ENCODE results near the gene SPOCK1.

- TF ChIP-seq POLR2A (IDR thresholded peaks at IDR 0.05) (no peak), CTCF (IDR thresholded peaks at IDR 0.05 in 8 of 11, conservative IDR thresholded peaks at IDR 0.05 in 3 of 11) (no peak)
These were observed 299.2 kb downstream of the SPOCK1 start for GRCh38 chr5:137199966-137200365.
